ENCODE data around the gene SERINC4.
"Not testable (repeated sequence)": the region's sequence is repeated elsewhere in the genome, so short reads cannot be mapped to it uniquely, and the experiment has no call there.

Gene SERINC4

DNA sequence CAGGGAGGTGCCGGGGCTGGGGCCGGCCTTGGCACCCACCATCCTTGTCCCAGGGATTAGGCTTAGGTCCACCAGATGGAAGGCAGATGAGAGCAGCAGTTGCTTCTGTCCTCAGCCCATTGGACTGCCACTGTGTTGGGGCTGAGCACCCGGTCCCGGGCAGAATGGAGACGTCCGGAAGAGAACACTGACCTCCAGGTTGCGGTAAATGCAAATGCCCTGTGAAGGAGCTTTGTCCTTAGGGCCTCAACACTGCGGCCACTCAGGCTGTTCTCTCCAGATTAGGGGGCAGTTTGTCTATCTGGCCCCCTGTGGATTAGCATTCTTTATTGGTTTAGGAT, at the start of gene SERINC4:
Gene SERINC4 (minus strand): TSS at position 276 of the 341 bp plus-strand sequence. CDS start 234 bp downstream, at position 42.
- no peaks in the 10 kb centered on the region for H3K9me3 ChIP-seq (ENCODE audit: control insufficient read depth in 5 of 5, low read length in 5 of 5)
- H3K36me3 ChIP-seq (ENCODE audit: control insufficient read depth in 5 of 5, insufficient read depth in 5 of 5, low read length in 5 of 5): peaks cover 20 to 66% (median 50%) of the 10 kb centered on the region in 5 donors
- H3K4me1 ChIP-seq (ENCODE audit: control insufficient read depth in 5 of 5, insufficient read depth in 5 of 5, low read length in 5 of 5): peaks cover 0 to 61% (median 34%) of the 10 kb centered on the region in 5 donors
- H3K4me3 ChIP-seq (ENCODE audit: low read depth in 1 of 5, low read length in 5 of 5): peak within 1 kb of the TSS; percentile 90 to 98 (median 93)
- H3K9ac ChIP-seq (ENCODE audit: low read length in 5 of 5): peak within 1 kb of the TSS; percentile 85 to 99 (median 91)
- peak within 1 kb of the TSS; percentile 99 for H3K27ac ChIP-seq (ENCODE audit: low read depth, low read length)
- no peaks in the 10 kb centered on the region for H3K27me3 ChIP-seq (ENCODE audit: control insufficient read depth in 5 of 5, insufficient read depth in 4 of 5, low read length in 5 of 5)

DNA sequence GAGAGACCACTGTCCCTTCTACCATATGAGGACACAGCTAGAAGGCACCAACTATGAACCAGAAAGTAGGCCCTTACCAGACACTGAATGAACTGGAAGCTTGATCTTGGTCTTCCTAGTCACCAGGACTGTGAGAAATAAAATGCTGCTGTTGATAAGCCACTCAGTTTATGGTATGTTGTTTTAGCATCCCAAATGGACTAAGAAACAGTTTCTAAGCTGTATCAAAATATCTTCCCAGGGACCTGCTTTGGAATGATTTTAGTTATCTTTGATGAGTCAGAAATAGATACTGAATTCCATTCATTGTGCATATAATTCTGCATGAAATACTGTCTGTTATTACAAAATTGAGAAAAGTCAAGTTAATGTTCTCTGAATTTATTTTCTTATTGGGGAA, 45.4 kb upstream of the SERINC4 start:
- Histone ChIP-seq H3K4me3 (ENCODE audit: low read depth in 1 of 5, low read length in 5 of 5) (no peak overlapping the region), H3K9ac (ENCODE audit: low read length in 5 of 5) (no peak overlapping the region), H3K27ac (ENCODE audit: low read depth, low read length) (no peak overlapping the region), H3K9me3 (ENCODE audit: control insufficient read depth in 5 of 5, low read length in 5 of 5) (no peaks in the 10 kb centered on the region), H3K27me3 (ENCODE audit: control insufficient read depth in 5 of 5, insufficient read depth in 4 of 5, low read length in 5 of 5) (no peaks in the 10 kb centered on the region), H3K36me3 (ENCODE audit: control insufficient read depth in 5 of 5, insufficient read depth in 5 of 5, low read length in 5 of 5) (peaks cover 0 to 4% (median 2%) of the 10 kb centered on the region in 5 donors), H3K4me1 (ENCODE audit: control insufficient read depth in 5 of 5, insufficient read depth in 5 of 5, low read length in 5 of 5) (no peaks in the 10 kb centered on the region)

DNA sequence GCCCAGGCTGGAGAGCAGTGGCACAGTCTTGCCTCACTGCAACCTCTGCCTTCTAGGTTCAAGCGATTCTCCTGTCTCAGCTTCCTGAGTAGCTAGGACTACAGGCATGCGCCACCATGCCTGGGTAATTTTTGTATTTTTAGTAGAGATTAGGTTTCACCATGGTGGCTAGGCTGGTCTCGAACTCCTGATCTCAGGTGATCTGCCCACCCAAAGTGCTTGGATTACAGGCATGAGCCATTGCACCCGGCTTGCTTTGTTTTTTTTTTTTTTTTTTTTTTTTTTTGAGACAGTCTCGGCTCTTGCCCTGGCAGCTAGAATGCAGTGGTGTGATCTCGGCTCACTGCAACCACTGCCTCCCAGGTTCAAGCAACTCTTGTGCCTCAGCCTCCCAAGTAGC, 32.5 kb upstream of the SERINC4 start:
- not testable (repeated sequence) for H3K4me1 ChIP-seq (ENCODE audit: control insufficient read depth in 5 of 5, insufficient read depth in 5 of 5, low read length in 5 of 5); H3K36me3 ChIP-seq (ENCODE audit: control insufficient read depth in 5 of 5, insufficient read depth in 5 of 5, low read length in 5 of 5); H3K9ac ChIP-seq (ENCODE audit: low read length in 5 of 5); H3K27ac ChIP-seq (ENCODE audit: low read depth, low read length); H3K9me3 ChIP-seq (ENCODE audit: control insufficient read depth in 5 of 5, low read length in 5 of 5); H3K4me3 ChIP-seq (ENCODE audit: low read depth in 1 of 5, low read length in 5 of 5); H3K27me3 ChIP-seq (ENCODE audit: control insufficient read depth in 5 of 5, insufficient read depth in 4 of 5, low read length in 5 of 5)

DNA sequence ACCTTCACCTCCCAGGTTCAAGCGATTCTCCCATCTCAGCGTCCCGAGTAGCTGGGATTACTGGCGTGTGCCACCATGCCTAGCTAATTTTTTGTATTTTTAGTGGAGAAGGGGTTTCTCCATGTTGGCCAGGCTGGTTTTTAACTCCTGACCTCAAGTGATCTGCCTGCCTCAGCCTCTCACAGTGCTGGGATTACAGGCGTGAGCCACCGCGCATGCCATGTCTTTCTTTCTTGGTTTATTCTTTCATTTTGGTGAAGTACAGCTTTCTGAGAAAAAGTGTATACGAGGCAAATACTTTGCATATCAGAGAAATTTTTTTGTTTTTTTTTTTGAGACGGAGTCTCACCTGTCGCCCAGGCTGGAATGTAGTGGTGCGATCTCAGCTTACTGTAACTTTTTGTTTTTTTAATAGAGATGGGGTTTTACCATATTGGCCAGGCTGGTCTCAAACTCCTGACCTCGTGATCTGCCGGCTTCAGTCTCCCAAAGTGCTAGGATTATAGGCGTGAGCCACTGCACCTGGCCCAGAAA, 31.6 kb upstream of the SERINC4 start:
- not testable (repeated sequence) for H3K9ac ChIP-seq (ENCODE audit: low read length in 5 of 5); H3K9me3 ChIP-seq (ENCODE audit: control insufficient read depth in 5 of 5, low read length in 5 of 5); H3K27me3 ChIP-seq (ENCODE audit: control insufficient read depth in 5 of 5, insufficient read depth in 4 of 5, low read length in 5 of 5); H3K36me3 ChIP-seq (ENCODE audit: control insufficient read depth in 5 of 5, insufficient read depth in 5 of 5, low read length in 5 of 5); H3K4me3 ChIP-seq (ENCODE audit: low read depth in 1 of 5, low read length in 5 of 5); H3K27ac ChIP-seq (ENCODE audit: low read depth, low read length)
- peaks cover 0 to 14% (median 9%) of the 10 kb centered on the region in 5 donors for H3K4me1 ChIP-seq (ENCODE audit: control insufficient read depth in 5 of 5, insufficient read depth in 5 of 5, low read length in 5 of 5)

DNA sequence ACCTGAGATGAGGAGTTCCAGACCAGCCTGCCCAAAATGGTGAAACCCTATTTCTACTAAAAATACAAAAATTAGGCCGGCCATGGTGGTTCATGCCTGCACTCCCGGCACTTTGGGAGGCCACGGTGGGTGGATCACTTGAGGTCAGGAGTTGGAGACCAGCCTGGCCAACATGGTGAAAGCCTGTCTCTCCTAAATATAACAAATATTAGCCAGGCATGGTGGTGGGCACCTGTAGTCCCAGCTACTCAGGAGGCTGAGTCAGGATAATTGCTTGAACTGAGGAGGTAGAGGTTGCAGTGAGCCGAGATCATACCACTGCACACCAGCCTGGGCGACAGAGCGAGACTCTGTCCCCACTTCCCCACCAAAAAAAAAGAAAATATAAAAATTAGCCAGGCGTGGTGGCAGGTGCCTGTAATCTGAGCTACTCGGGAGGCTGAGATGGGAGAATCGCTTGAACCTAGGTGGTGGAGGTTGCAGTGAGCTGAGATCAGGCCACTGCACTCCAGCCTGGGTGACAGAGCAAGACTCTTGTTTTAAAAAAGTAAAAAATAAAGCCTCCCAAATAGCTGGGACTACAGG, 30.8 kb upstream of the SERINC4 start:
- H3K9ac ChIP-seq (ENCODE audit: low read length in 5 of 5); H3K9me3 ChIP-seq (ENCODE audit: control insufficient read depth in 5 of 5, low read length in 5 of 5); H3K27me3 ChIP-seq (ENCODE audit: control insufficient read depth in 5 of 5, insufficient read depth in 4 of 5, low read length in 5 of 5); H3K4me3 ChIP-seq (ENCODE audit: low read depth in 1 of 5, low read length in 5 of 5); H3K36me3 ChIP-seq (ENCODE audit: control insufficient read depth in 5 of 5, insufficient read depth in 5 of 5, low read length in 5 of 5); H3K27ac ChIP-seq (ENCODE audit: low read depth, low read length): not testable (repeated sequence)
- H3K4me1 ChIP-seq (ENCODE audit: control insufficient read depth in 5 of 5, insufficient read depth in 5 of 5, low read length in 5 of 5): peaks cover 1 to 20% (median 14%) of the 10 kb centered on the region in 5 donors

DNA sequence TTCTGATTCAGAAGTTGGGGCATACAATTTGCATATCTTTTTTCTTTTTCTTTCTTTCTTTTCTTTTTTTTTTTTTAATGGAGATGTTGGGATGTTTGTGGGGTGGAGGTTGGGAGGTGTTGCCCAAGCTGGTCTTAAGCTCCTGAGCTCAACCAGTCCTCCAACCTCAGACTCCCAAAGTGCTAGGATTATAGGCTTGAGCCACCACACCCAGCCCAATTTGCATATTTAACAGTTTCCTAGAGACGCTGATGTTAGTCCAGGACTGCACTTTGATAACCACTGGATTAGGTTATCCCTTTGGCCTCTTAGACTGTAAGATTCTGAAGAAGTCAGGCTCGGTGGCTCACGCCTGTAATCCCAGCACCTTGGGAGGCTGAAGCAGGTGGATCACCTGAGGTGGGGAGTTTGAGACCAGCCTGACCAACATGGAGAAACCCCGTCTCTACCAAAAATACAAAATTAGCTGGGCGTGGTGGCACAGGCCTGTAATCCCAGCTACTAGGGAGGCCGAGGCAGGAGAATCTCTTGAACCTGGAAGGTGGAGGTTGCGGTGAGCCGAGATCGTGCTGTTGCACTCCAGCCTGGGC, 30.0 kb upstream of the SERINC4 start:
- H3K27ac ChIP-seq (ENCODE audit: low read depth, low read length); H3K27me3 ChIP-seq (ENCODE audit: control insufficient read depth in 5 of 5, insufficient read depth in 4 of 5, low read length in 5 of 5); H3K4me3 ChIP-seq (ENCODE audit: low read depth in 1 of 5, low read length in 5 of 5); H3K9ac ChIP-seq (ENCODE audit: low read length in 5 of 5); H3K36me3 ChIP-seq (ENCODE audit: control insufficient read depth in 5 of 5, insufficient read depth in 5 of 5, low read length in 5 of 5); H3K9me3 ChIP-seq (ENCODE audit: control insufficient read depth in 5 of 5, low read length in 5 of 5): not testable (repeated sequence)
- peaks cover 1 to 20% (median 14%) of the 10 kb centered on the region in 5 donors for H3K4me1 ChIP-seq (ENCODE audit: control insufficient read depth in 5 of 5, insufficient read depth in 5 of 5, low read length in 5 of 5)

DNA sequence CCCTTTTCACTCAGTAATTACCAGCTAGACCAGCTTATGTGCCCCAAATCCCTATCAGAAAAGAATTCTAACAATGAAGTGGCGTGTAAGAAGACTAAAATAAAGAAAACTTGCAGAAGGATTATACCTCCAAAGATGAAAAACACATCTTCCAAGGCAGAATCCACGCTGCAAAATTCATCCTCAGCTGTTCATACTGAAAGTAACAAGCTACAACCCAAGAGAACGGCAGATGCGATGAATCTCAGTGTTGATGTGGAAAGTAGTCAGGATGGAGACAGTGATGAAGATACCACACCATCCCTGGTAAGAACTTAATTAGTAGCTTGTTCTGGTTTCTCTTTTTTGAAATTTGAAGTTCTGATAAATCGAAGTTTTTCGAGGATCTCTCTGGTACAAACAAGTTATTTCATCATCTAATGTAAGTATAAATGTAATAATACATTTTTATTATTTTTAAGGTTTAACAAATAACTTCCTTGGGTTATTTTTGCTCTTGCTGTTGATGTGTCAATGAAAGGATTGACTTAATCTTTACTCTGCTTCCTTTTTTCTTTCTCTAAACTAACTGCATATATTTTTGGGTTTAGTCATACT, 28.1 kb upstream of the SERINC4 start:
- Histone ChIP-seq H3K9ac (ENCODE audit: low read length in 5 of 5) (peak overlapping the region in 3 of 5 donors; percentile 51 to 62 (median 54)), H3K4me1 (ENCODE audit: control insufficient read depth in 5 of 5, insufficient read depth in 5 of 5, low read length in 5 of 5) (peaks cover 1 to 31% (median 25%) of the 10 kb centered on the region in 5 donors), H3K27me3 (ENCODE audit: control insufficient read depth in 5 of 5, insufficient read depth in 4 of 5, low read length in 5 of 5) (no peaks in the 10 kb centered on the region), H3K4me3 (ENCODE audit: low read depth in 1 of 5, low read length in 5 of 5) (no peak overlapping the region), H3K36me3 (ENCODE audit: control insufficient read depth in 5 of 5, insufficient read depth in 5 of 5, low read length in 5 of 5) (no peaks in the 10 kb centered on the region), H3K9me3 (ENCODE audit: control insufficient read depth in 5 of 5, low read length in 5 of 5) (no peaks in the 10 kb centered on the region), H3K27ac (ENCODE audit: low read depth, low read length) (no peak overlapping the region)

DNA sequence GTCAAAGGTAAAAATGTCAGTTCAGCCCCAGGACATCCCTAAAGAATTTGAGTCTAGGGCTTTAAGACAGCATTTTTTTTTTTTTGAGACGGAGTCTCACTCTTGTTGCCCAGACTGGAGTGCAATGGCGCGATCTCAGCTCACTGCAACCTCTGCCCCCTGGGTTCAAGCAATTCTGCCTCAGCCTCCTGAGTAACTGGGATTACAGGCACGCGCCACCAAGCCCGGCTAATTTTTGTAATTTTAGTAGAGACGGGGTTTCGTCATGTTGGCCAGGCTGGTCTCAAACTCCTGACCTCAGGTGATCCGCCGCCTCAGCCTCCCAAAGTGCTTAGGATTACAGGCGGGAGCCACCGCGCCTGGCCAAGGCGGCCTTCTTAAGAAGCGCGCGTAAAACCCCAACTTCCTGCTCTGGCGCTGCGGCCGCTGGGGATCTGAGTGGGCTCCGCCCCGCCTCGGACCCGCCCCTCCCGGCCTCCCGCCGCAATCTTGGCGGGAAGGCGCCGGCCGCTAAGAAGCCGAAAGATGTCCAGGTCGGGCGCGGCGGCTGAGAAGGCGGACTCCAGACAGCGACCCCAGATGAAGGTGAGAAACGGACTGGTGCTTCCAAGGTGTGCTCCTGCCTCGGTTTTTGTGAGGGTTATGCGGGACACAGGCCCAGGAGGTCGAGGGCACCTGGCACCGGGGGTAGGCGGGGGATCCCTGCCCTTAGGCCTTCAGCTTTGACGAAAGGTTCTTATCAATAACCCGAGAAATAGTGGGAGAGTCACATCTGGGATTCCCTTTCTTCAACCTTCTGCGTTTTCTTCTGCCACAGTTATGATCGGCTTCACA, 26.7 kb upstream of the SERINC4 start, which contains the start of gene WDR76:
Gene WDR76 (plus strand): TSS at position 495 of the 834 bp plus-strand sequence. CDS start 31 bp downstream, at position 526.
- Histone ChIP-seq H3K36me3 (ENCODE audit: control insufficient read depth in 5 of 5, insufficient read depth in 5 of 5, low read length in 5 of 5) (no peaks in the 10 kb centered on the region), H3K9me3 (ENCODE audit: control insufficient read depth in 5 of 5, low read length in 5 of 5) (no peaks in the 10 kb centered on the region), H3K9ac (ENCODE audit: low read length in 5 of 5) (peak within 1 kb of the TSS; percentile 12 to 87 (median 76)), H3K4me1 (ENCODE audit: control insufficient read depth in 5 of 5, insufficient read depth in 5 of 5, low read length in 5 of 5) (peaks cover 1 to 41% (median 32%) of the 10 kb centered on the region in 5 donors), H3K27ac (ENCODE audit: low read depth, low read length) (peak within 1 kb of the TSS; percentile 41), H3K27me3 (ENCODE audit: control insufficient read depth in 5 of 5, insufficient read depth in 4 of 5, low read length in 5 of 5) (no peaks in the 10 kb centered on the region), H3K4me3 (ENCODE audit: low read depth in 1 of 5, low read length in 5 of 5) (peak within 1 kb of the TSS; percentile 50 to 76 (median 72))

DNA sequence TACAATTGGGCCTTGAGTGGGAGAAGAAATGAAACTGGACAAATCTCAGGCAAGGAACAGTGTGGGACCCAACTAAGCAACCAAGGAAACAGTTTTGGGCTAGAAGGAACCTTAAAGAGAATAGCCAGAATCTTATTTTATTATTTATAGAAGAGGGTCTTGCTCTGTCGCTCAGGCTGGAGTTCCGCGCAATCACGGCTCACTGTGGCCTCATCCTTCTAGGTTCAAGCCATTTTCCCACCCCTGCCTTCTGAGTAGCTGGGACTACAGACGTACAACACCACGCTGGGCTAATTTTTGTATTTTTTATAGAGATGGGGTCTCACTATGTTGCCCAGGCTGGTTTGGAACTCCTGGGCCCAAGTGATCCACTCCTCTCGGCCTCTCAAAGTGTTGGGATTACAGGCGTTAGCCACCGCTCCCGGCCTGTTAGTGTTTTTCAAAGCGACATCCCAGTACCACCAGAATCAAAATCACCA, 26.0 kb upstream of the SERINC4 start:
- peak overlapping the region in 1 of 5 donors; percentile 80 for H3K9ac ChIP-seq (ENCODE audit: low read length in 5 of 5)
- H3K4me3 ChIP-seq (ENCODE audit: low read depth in 1 of 5, low read length in 5 of 5): peak overlapping the region in 4 of 5 donors; percentile 55 to 76 (median 74)

More for the DNA sequence above, 26.0 kb upstream of the SERINC4 start:
- H3K36me3 ChIP-seq (ENCODE audit: control insufficient read depth in 5 of 5, insufficient read depth in 5 of 5, low read length in 5 of 5): no peaks in the 10 kb centered on the region
- peaks cover 1 to 41% (median 33%) of the 10 kb centered on the region in 5 donors for H3K4me1 ChIP-seq (ENCODE audit: control insufficient read depth in 5 of 5, insufficient read depth in 5 of 5, low read length in 5 of 5)
- peak overlapping the region; percentile 37 for H3K27ac ChIP-seq (ENCODE audit: low read depth, low read length)
- H3K9me3 ChIP-seq (ENCODE audit: control insufficient read depth in 5 of 5, low read length in 5 of 5): no peaks in the 10 kb centered on the region
- H3K27me3 ChIP-seq (ENCODE audit: control insufficient read depth in 5 of 5, insufficient read depth in 4 of 5, low read length in 5 of 5): no peaks in the 10 kb centered on the region
